HCT116 (cell line): ENCODE data around the gene MAFG. TPM values are rescaled to one million over a fixed set of nuclear protein-coding genes. Genes with fewer than 3 reads are reported as not detected.

Source experiments
- ATAC-seq: fragments of 200-7000 bp; cut with Tn5 transposase; 2 replicates; pipeline ENCODE4 v1.9.1; 2020; ENCODE audit warnings: mild to moderate bottlenecking, moderate library complexity
- BruUV-seq: library from RNA; stranded (reverse); fragments of 400-500 nt; replicated peaks from 2 replicates; lab custom pipeline; 2021; lab: Mats Ljungman, UMichigan
- CTCF ChIA-PET: fragments of 300-600 bp; sonication (Branson Sonifier 250); formaldehyde crosslinking; loops from one replicate; lab custom pipeline; 2021; ENCODE audit warnings: antibody characterized with exemption; lab: Charles Lee
- POLR2A ChIA-PET: fragments of 300-600, 350-600 bp; sonication (Branson Sonifier 250); formaldehyde crosslinking; loops from one replicate; lab custom pipeline; 2021; ENCODE audit warnings: antibody characterized with exemption; lab: Charles Lee
- RAD21 ChIA-PET, 2 experiments: fragments of 300-600 bp; sonication (Branson Sonifier 250); formaldehyde crosslinking; loops; one replicate each; lab custom pipeline; 2023; ENCODE audit warnings: low total read pairs in 2 of 2; ENCODE audit not compliant: uncharacterized antibody in 2 of 2, unreplicated experiment in 2 of 2, low non-redundant PET in 1 of 2; lab: Charles Lee
- DNase-seq: peaks from one replicate; pipeline ENCODE4 v3.0.0-alpha.2; 2010; ENCODE audit warnings: low read depth, low spot score
- H2AFZ ChIP-seq: fragments of 200-600 bp; shearing (Covaris generic), sonication (generic); 2 replicates; pipeline ENCODE4 v1.6.1; 2017; ENCODE audit warnings: low read depth, mixed run types, mixed read lengths, antibody characterized with exemption, low read length; ENCODE audit not compliant: poor library complexity, severe bottlenecking
- H3K27ac ChIP-seq: 2 replicates; pipeline ENCODE4 v1.5.1; 2012; ENCODE audit warnings: low read depth, low read length
- H3K27me3 ChIP-seq: fragments of 200-600 bp; sonication (generic); 2 replicates; pipeline ENCODE4 v1.6.1; 2016; ENCODE audit warnings: mixed run types, low read length, mixed read lengths; ENCODE audit not compliant: insufficient read depth
- H3K36me3 ChIP-seq, 2 experiments: fragments of 200-500 bp in 1 of 2; fragments of 200-600 bp in 1 of 2; sonication (Bioruptor generic) in 1 of 2; sonication (generic) in 1 of 2; 2 replicates each; pipeline versions ENCODE4 v1.5.1 to v1.6.1; 2014 to 2016; ENCODE audit warnings: low read length in 2 of 2, inconsistent platforms in 1 of 2, mixed read lengths in 1 of 2, mixed run types in 1 of 2; ENCODE audit not compliant: insufficient read depth in 2 of 2, control insufficient read depth in 1 of 2
- H3K4me1 ChIP-seq, 2 experiments: fragments of 200-600 bp in 1 of 2; sonication (generic) in 1 of 2; 2 replicates each; pipeline versions ENCODE4 v1.5.1 to v1.6.1; 2012 to 2017; ENCODE audit warnings: low read length in 2 of 2, inconsistent platforms in 1 of 2, mild to moderate bottlenecking in 1 of 2, mixed read lengths in 1 of 2, mixed run types in 1 of 2, moderate library complexity in 1 of 2; ENCODE audit not compliant: insufficient read depth in 2 of 2, control insufficient read depth in 1 of 2
- H3K4me2 ChIP-seq: fragments of 200-600 bp; sonication (generic); 2 replicates; pipeline ENCODE4 v1.6.1; 2017; ENCODE audit warnings: mixed run types, low read length, mixed read lengths
- H3K4me3 ChIP-seq, 2 experiments: fragments of 200-600 bp in 1 of 2; sonication (generic) in 1 of 2; replicated peaks in 1 of 2; 2 replicates each; pipeline ENCODE4 v1.5.1; 2011 to 2016; ENCODE audit warnings: low read length in 2 of 2, control low read depth in 1 of 2, low read depth in 1 of 2, mild to moderate bottlenecking in 1 of 2, mixed read lengths in 1 of 2, mixed run types in 1 of 2
- H3K79me2 ChIP-seq: fragments of 200-600 bp; sonication (generic); 2 replicates; pipeline ENCODE4 v1.6.1; 2017; ENCODE audit warnings: mild to moderate bottlenecking, mixed run types, low read length, moderate library complexity, mixed read lengths; ENCODE audit not compliant: insufficient read depth
- H3K9ac ChIP-seq: fragments of 200-600 bp; sonication (generic); 2 replicates; pipeline ENCODE4 v1.6.1; 2016; ENCODE audit warnings: low read length, mixed read lengths
- H3K9me2 ChIP-seq: fragments of 200-600 bp; sonication (generic), shearing (Covaris generic); 2 replicates; pipeline ENCODE4 v1.6.1; 2017; ENCODE audit warnings: mixed run types, mild to moderate bottlenecking, moderate library complexity; ENCODE audit not compliant: insufficient read depth
- H3K9me3 ChIP-seq, 2 experiments: fragments of 200-500 bp in 1 of 2; fragments of 200-600 bp in 1 of 2; sonication (Bioruptor generic) in 1 of 2; sonication (generic) in 1 of 2; 2 replicates each; pipeline ENCODE4 v1.6.1; 2014 to 2017; ENCODE audit warnings: low read length in 2 of 2, mixed read lengths in 2 of 2, inconsistent platforms in 1 of 2, low read depth in 1 of 2, mild to moderate bottlenecking in 1 of 2, mixed run types in 1 of 2, moderate library complexity in 1 of 2; ENCODE audit not compliant: control insufficient read depth in 1 of 2, insufficient read depth in 1 of 2
- H4K20me1 ChIP-seq: fragments of 200-600 bp; sonication (generic), shearing (Covaris generic); 2 replicates; pipeline ENCODE4 v1.6.1; 2017; ENCODE audit warnings: mixed run types, mild to moderate bottlenecking, moderate library complexity; ENCODE audit not compliant: insufficient read depth
- ATF3 ChIP-seq: IDR thresholded peaks from 2 replicates; pipeline ENCODE4 v1.6.1; 2012
- EGR1 ChIP-seq: IDR thresholded peaks from 2 replicates; pipeline ENCODE4 v1.6.1; 2012; ENCODE audit warnings: low read depth
- ELF1 ChIP-seq: IDR thresholded peaks from 2 replicates; pipeline ENCODE4 v1.6.1; 2012; ENCODE audit warnings: low read depth, borderline replicate concordance
- EZH2phosphoT487 ChIP-seq: fragments of 200-600 bp; IDR thresholded peaks from 2 replicates; pipeline ENCODE4 v1.6.1; 2018; ENCODE audit warnings: antibody characterized with exemption, borderline replicate concordance
- JUND ChIP-seq: IDR thresholded peaks from 2 replicates; pipeline ENCODE4 v1.6.1; 2012
- MAX ChIP-seq: IDR thresholded peaks from 2 replicates; pipeline ENCODE4 v1.6.1; 2012
- POLR2A ChIP-seq: IDR thresholded peaks from 2 replicates; pipeline ENCODE4 v1.7.0; 2011; ENCODE audit warnings: borderline replicate concordance; ENCODE audit not compliant: insufficient read depth, insufficient read length; ENCODE audit errors: extremely low read depth
- RAD21 ChIP-seq: IDR thresholded peaks from 2 replicates; pipeline ENCODE4 v1.6.1; 2012; ENCODE audit warnings: low read depth, mild to moderate bottlenecking
- TCF7L2 ChIP-seq: IDR thresholded peaks from 2 replicates; pipeline ENCODE4 v1.7.0; 2011; ENCODE audit warnings: borderline replicate concordance, inconsistent platforms; ENCODE audit not compliant: insufficient read depth, insufficient read length; ENCODE audit errors: extremely low read depth
- YY1 ChIP-seq: IDR thresholded peaks from 2 replicates; pipeline ENCODE4 v1.6.1; 2011; ENCODE audit warnings: low read length, low read depth, moderate library complexity, mild to moderate bottlenecking; ENCODE audit not compliant: insufficient replicate concordance; ENCODE audit errors: extremely low read depth
- ZFX ChIP-seq: fragments of 450-650 bp; IDR thresholded peaks from 2 replicates; pipeline ENCODE4 v1.6.1; 2017
- ZNF274 ChIP-seq: fragments of 200-500 bp; sonication (Bioruptor generic); IDR thresholded peaks from 2 replicates; pipeline ENCODE4 v1.6.1; 2014; ENCODE audit warnings: mild to moderate bottlenecking, low read depth, low read length, inconsistent platforms
- intact Hi-C: fragments of 100-400 bp; cut with micrococcal nuclease; formaldehyde crosslinking; loops from 2 replicates; pipeline ENCODE4 v1.10.0; 2022
- total RNA-seq: library from RNA; stranded (reverse); gene quantifications from one replicate; pipeline ENCODE4 v1.2.1, GENCODE V29; 2021; ENCODE audit not compliant: unreplicated experiment

The MAFG gene
- total RNA-seq, 1 experiment from 2014 or later: 46.8 TPM

GRCh38 chr17:81942167-81942553 lies 14.6 kb upstream of the MAFG start:
- Histone ChIP-seq H3K9me2 (no peaks in the 10 kb centered on the region), H3K4me2 (no peak overlapping the region), H2AFZ (no peak overlapping the region), H3K9ac (no peak overlapping the region), H3K9me3 (no peaks in the 10 kb centered on the region), H3K27me3 (no peaks in the 10 kb centered on the region), H3K27ac (no peak overlapping the region), H3K79me2 (no peaks in the 10 kb centered on the region), H3K36me3 (no peaks in the 10 kb centered on the region), H3K4me1 (peaks cover 4 to 13% of the 10 kb centered on the region in 2 experiments; a peak in 2 of 4 replicates), H3K4me3 (no peak overlapping the region), H4K20me1 (no peaks in the 10 kb centered on the region)
- RAD21 ChIA-PET: no interaction called here
- no TSS peak for BruUV-seq
- intact Hi-C loops: no loop called here
- POLR2A ChIA-PET: no interaction called here
- CTCF ChIA-PET: no interaction called here
- TF ChIP-seq EZH2phosphoT487: no peak
- no peak for TF ChIP-seq YY1
- TF ChIP-seq MAX: no peak
- no peak for TF ChIP-seq ZNF274
- TF ChIP-seq RAD21: no peak
- no peak for TF ChIP-seq ELF1
- TF ChIP-seq POLR2A: no peak
- no peak for TF ChIP-seq TCF7L2
- no peak for ATAC-seq
- no peak for DNase-seq

GRCh38 chr17:81941484-81942166 lies 14.1 kb upstream of the MAFG start:
- H3K9me3 ChIP-seq: no peaks in the 10 kb centered on the region
- no peaks in the 10 kb centered on the region for H3K36me3 ChIP-seq
- ChIA-PET POLR2A (no interaction called here), CTCF (no interaction called here)
- no peak overlapping the region for H3K4me2 ChIP-seq
- H3K79me2 ChIP-seq: peaks cover 3% of the 10 kb centered on the region; the same call in 1 of the 2 replicates
- no peak overlapping the region for H3K27ac ChIP-seq
- H3K9ac ChIP-seq: no peak overlapping the region
- TF ChIP-seq EGR1: no peak
- TF ChIP-seq ZFX: no peak
- no peak for TF ChIP-seq ATF3
- TF ChIP-seq JUND: no peak
- TF ChIP-seq, all 23 proteins: peak for 0
- no peaks in the 10 kb centered on the region for H4K20me1 ChIP-seq
- no peak overlapping the region for H2AFZ ChIP-seq
- DNase-seq (no peak), ATAC-seq (no peak)
- no peaks in the 10 kb centered on the region for H3K27me3 ChIP-seq
- H3K4me1 ChIP-seq: peaks cover 4 to 14% of the 10 kb centered on the region in 2 experiments; a peak in 2 of 4 replicates
- no peak overlapping the region for H3K4me3 ChIP-seq
- H3K9me2 ChIP-seq: no peaks in the 10 kb centered on the region
- intact Hi-C loops: no loop called here
- BruUV-seq: no TSS peak
- RAD21 ChIA-PET: no interaction called here
